HL-60/S4 treated with retinoic acid at 250 ng/mL for 4 days and 3 days (cell line): ENCODE data around the gene NAALADL2.
"Not testable (repeated sequence)": the region's sequence is repeated elsewhere in the genome, so short reads cannot be mapped to it uniquely, and the experiment has no call there.

Source experiments
- in situ Hi-C: fragments of 300-500 bp; cut with MboI; formaldehyde crosslinking; loops from 2 replicates; pipeline ENCODE4 v1.7.0; 2022; ENCODE audit warnings: low sequenced_read_pairs

The NAALADL2 gene

GRCh38 chr3:175248832-175249231, 389.7 kb downstream of the NAALADL2 start:
- in situ Hi-C loops: no loop called here

GRCh38 chr3:175255698-175256097, 396.6 kb downstream of the NAALADL2 start:
- in situ Hi-C loops: no loop called here

GRCh38 chr3:175257123-175257522, 398.0 kb downstream of the NAALADL2 start:
- in situ Hi-C loops: no loop called here

GRCh38 chr3:175258763-175259162, 399.6 kb downstream of the NAALADL2 start:
- in situ Hi-C loops: no loop called here

- in situ Hi-C loops: no loop called here
Measured at GRCh38 chr3:175260145-175260794, 401.1 kb downstream of the NAALADL2 start.

- in situ Hi-C loops: no loop called here
Measured at GRCh38 chr3:175266478-175266877, 407.3 kb downstream of the NAALADL2 start.

GRCh38 chr3:175267121-175267531, 408.0 kb downstream of the NAALADL2 start:
- in situ Hi-C loops: no loop called here

GRCh38 chr3:175267561-175267960, 408.4 kb downstream of the NAALADL2 start:
- in situ Hi-C loops: no loop called here

- in situ Hi-C loops: no loop called here
Measured at GRCh38 chr3:175269394-175269793, 410.3 kb downstream of the NAALADL2 start.

- in situ Hi-C loops: no loop called here
Measured at GRCh38 chr3:175270198-175270837, 411.2 kb downstream of the NAALADL2 start.

- in situ Hi-C loops: no loop called here
Measured at GRCh38 chr3:175270866-175271265, 411.7 kb downstream of the NAALADL2 start.

GRCh38 chr3:175271465-175271864, 412.3 kb downstream of the NAALADL2 start:
- in situ Hi-C loops: not testable (repeated sequence)

GRCh38 chr3:175272392-175272791, 413.3 kb downstream of the NAALADL2 start:
- in situ Hi-C loops: no loop called here

GRCh38 chr3:175273573-175273972, 414.4 kb downstream of the NAALADL2 start:
- in situ Hi-C loops: no loop called here

- in situ Hi-C loops: no loop called here
Measured at GRCh38 chr3:175274056-175274455, 414.9 kb downstream of the NAALADL2 start.

- in situ Hi-C loops: no loop called here
Measured at GRCh38 chr3:175274474-175275218, 415.5 kb downstream of the NAALADL2 start.

- in situ Hi-C loops: no loop called here
Measured at GRCh38 chr3:175278680-175279079, 419.5 kb downstream of the NAALADL2 start.

GRCh38 chr3:175279457-175279856, 420.3 kb downstream of the NAALADL2 start:
- in situ Hi-C loops: no loop called here

- in situ Hi-C loops: no loop called here
Measured at GRCh38 chr3:175279911-175280310, 420.8 kb downstream of the NAALADL2 start.

GRCh38 chr3:175287361-175287963, 428.3 kb downstream of the NAALADL2 start:
- in situ Hi-C loops: no loop called here

GRCh38 chr3:175288621-175289020, 429.5 kb downstream of the NAALADL2 start:
- in situ Hi-C loops: no loop called here

GRCh38 chr3:175294793-175295192, 435.7 kb downstream of the NAALADL2 start:
- in situ Hi-C loops: no loop called here
